Osteocyte (in vitro differentiated cells): ENCODE results near the gene PLCB1. TPM values are rescaled to one million over a fixed set of nuclear protein-coding genes. Genes with fewer than 3 reads are reported as not detected.
"Not testable (repeated sequence)": the region's sequence is repeated elsewhere in the genome, so short reads cannot be mapped to it uniquely, and the experiment has no call there.

Source experiments
- DNase-seq: peaks from one replicate; pipeline ENCODE4 v3.0.0; 2021; ENCODE audit warnings: mixed read lengths; ENCODE audit not compliant: unreplicated experiment; ENCODE audit errors: extremely low spot score
- H3K27ac Mint-ChIP-seq: one replicate; pipeline ENCODE4 v1.8.0; 2021; ENCODE audit warnings: mild to moderate bottlenecking, mixed read lengths; ENCODE audit not compliant: unreplicated experiment
- H3K27me3 Mint-ChIP-seq: one replicate; pipeline ENCODE4 v1.8.0; 2021; ENCODE audit warnings: mixed read lengths; ENCODE audit not compliant: unreplicated experiment
- H3K36me3 Mint-ChIP-seq: one replicate; pipeline ENCODE4 v1.8.0; 2021; ENCODE audit warnings: mixed read lengths; ENCODE audit not compliant: unreplicated experiment
- H3K4me1 Mint-ChIP-seq: one replicate; pipeline ENCODE4 v1.8.0; 2021; ENCODE audit warnings: mixed read lengths; ENCODE audit not compliant: unreplicated experiment
- H3K4me3 Mint-ChIP-seq: one replicate; pipeline ENCODE4 v1.8.0; 2021; ENCODE audit warnings: mild to moderate bottlenecking, moderate library complexity, mixed read lengths; ENCODE audit not compliant: unreplicated experiment
- H3K9me3 Mint-ChIP-seq: one replicate; pipeline ENCODE4 v1.8.0; 2021; ENCODE audit warnings: mixed read lengths; ENCODE audit not compliant: unreplicated experiment
- CTCF ChIP-seq: fragments of 200-600 bp; sonication (generic); IDR thresholded peaks from 2 replicates; pipeline ENCODE4 v1.5.0; 2021; ENCODE audit warnings: antibody characterized with exemption, mild to moderate bottlenecking, moderate library complexity
- total RNA-seq: library from RNA; stranded (reverse); gene quantifications from 2 replicates; pipeline ENCODE4 v1.2.1, GENCODE V29; 2021

PLCB1 gene
- total RNA-seq, 1 donor from 2014 or later = 33.3 TPM

DNA sequence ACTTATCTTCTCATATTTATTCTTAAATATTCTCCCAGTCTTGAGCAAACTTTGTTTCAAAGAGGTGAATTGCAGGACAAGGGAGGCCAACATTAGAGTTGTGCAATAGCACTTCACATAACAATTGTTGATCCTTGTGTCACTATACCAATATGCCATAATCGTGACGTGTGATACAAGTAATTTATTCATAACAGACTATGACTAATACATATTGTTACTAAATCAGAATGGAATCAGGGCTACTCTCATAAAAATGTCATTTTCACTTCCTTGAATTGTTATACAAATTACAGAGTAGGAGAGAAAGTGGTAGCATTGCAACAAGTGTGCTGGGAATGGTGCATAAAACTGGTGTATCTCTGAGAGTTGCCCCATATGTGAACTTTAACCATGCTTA lies 37.2 kb upstream of the PLCB1 start:
- H3K27ac Mint-ChIP-seq = peak overlapping the region; percentile 79
- no peak for DNase-seq
- H3K9me3 Mint-ChIP-seq = no peaks in the 10 kb centered on the region
- peaks cover 44% of the 10 kb centered on the region for H3K27me3 Mint-ChIP-seq
- H3K36me3 Mint-ChIP-seq = no peaks in the 10 kb centered on the region
- no peak overlapping the region for H3K4me3 Mint-ChIP-seq
- no peak for TF ChIP-seq CTCF
- peaks cover 9% of the 10 kb centered on the region for H3K4me1 Mint-ChIP-seq

- Mint-ChIP-seq H3K4me3 (no peak overlapping the region), H3K4me1 (peaks cover 9% of the 10 kb centered on the region), H3K27ac (no peak overlapping the region), H3K9me3 (no peaks in the 10 kb centered on the region), H3K27me3 (peaks cover 51% of the 10 kb centered on the region), H3K36me3 (no peaks in the 10 kb centered on the region)
- TF ChIP-seq CTCF = no peak
- no peak for DNase-seq
These were observed 36.2 kb upstream of the PLCB1 start for GRCh38 chr20:8095648-8096572.

DNA sequence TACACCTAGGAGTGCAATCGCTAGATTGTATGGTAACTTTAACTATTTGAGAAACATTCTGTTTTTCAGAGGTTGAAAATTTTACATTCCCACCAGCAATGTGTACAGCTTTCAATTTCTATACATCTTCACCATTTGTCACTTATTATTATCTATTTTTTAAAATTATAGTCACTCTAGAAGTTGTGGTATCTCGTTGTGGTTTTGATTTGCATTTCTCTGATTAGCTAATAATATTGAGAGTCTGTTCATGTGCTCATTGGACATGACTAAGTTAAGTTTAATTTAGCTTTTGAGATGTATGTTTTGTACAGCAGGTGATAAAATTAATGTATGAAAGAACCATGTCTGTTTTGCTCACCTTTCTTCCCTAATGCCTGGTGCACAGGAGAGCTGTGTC lies 34.8 kb upstream of the PLCB1 start:
- no peak overlapping the region for H3K27ac Mint-ChIP-seq
- DNase-seq = no peak
- no peak for TF ChIP-seq CTCF

GRCh38 chr20:8104252-8104651 lies 27.8 kb upstream of the PLCB1 start:
- TF ChIP-seq CTCF = no peak
- DNase-seq = no peak
- Mint-ChIP-seq H3K27me3 (peaks cover 51% of the 10 kb centered on the region), H3K4me3 (no peak overlapping the region), H3K9me3 (peaks cover 34% of the 10 kb centered on the region), H3K4me1 (no peaks in the 10 kb centered on the region), H3K36me3 (no peaks in the 10 kb centered on the region), H3K27ac (no peak overlapping the region)

More for the DNA sequence above, 34.8 kb upstream of the PLCB1 start:
- Mint-ChIP-seq H3K36me3 (no peaks in the 10 kb centered on the region), H3K9me3 (no peaks in the 10 kb centered on the region), H3K4me3 (no peak overlapping the region), H3K27me3 (peaks cover 45% of the 10 kb centered on the region), H3K4me1 (peaks cover 9% of the 10 kb centered on the region)

GRCh38 chr20:8114612-8115011 lies 17.5 kb upstream of the PLCB1 start:
- not testable (repeated sequence) for DNase-seq, H3K4me1 Mint-ChIP-seq, H3K27ac Mint-ChIP-seq, H3K9me3 Mint-ChIP-seq, H3K27me3 Mint-ChIP-seq, H3K36me3 Mint-ChIP-seq
- H3K4me3 Mint-ChIP-seq = peak overlapping the region; percentile 40
